K562 (cell line): ENCODE data around the gene SEMA5A.

Experiments used
- CBFB ChIP-seq: sonication (generic); formaldehyde crosslinking; IDR thresholded peaks from 2 replicates; pipeline ENCODE4 v1.4.0; 2020; ENCODE audit warnings: mild to moderate bottlenecking, missing genetic modification reagents
- CTCF ChIP-seq, 3 experiments: IDR thresholded peaks in 2 of 3; conservative IDR thresholded peaks in 1 of 3; 2 replicates each; pipeline ENCODE4 v1.5.1; 2011 to 2012; ENCODE audit warnings: low read length in 3 of 3, mild to moderate bottlenecking in 3 of 3, control low read depth in 2 of 3, improper control_type of control experiment in 1 of 3, inconsistent platforms in 1 of 3, low read depth in 1 of 3, mixed read lengths in 1 of 3, moderate library complexity in 1 of 3; ENCODE audit not compliant: insufficient read depth in 2 of 3
- HDGF ChIP-seq: fragments of 450-650 bp; IDR thresholded peaks from 2 replicates; pipeline ENCODE4 v1.6.1; 2016
- IRF2 ChIP-seq: sonication (generic); formaldehyde crosslinking; IDR thresholded peaks from 2 replicates; pipeline ENCODE4 v1.8.1; 2022; ENCODE audit warnings: mild to moderate bottlenecking, missing genetic modification reagents
- MAX ChIP-seq: sonication (generic); formaldehyde crosslinking; IDR thresholded peaks from 2 replicates; pipeline ENCODE4 v1.9.0; 2022; ENCODE audit warnings: mild to moderate bottlenecking, missing genetic modification reagents
- PML ChIP-seq: IDR thresholded peaks from 2 replicates; pipeline ENCODE4 v1.6.1; 2012; ENCODE audit warnings: low read length, inconsistent platforms
- POLR2A ChIP-seq: fragments of 450-650 bp; conservative IDR thresholded peaks from 2 replicates; pipeline ENCODE4 v1.6.1; 2016
- SIX5 ChIP-seq, 2 experiments: IDR thresholded peaks; 2 replicates each; pipeline ENCODE4 v1.6.1; 2011; ENCODE audit warnings: low read length in 2 of 2, borderline replicate concordance in 1 of 2, low read depth in 1 of 2, mild to moderate bottlenecking in 1 of 2, moderate library complexity in 1 of 2; ENCODE audit not compliant: insufficient read depth in 1 of 2
- SMAD4 ChIP-seq: fragments of 250-450 bp; sonication (Bioruptor Pico); conservative IDR thresholded peaks from 2 replicates; pipeline ENCODE4 v1.8.0; 2021; ENCODE audit warnings: inconsistent platforms, mild to moderate bottlenecking, moderate library complexity
- SPI1 ChIP-seq: IDR thresholded peaks from 2 replicates; pipeline ENCODE4 v1.6.1; 2011; ENCODE audit warnings: low read depth, low read length, control low read depth, borderline replicate concordance
- TEAD4 ChIP-seq, 2 experiments: sonication (generic) in 1 of 2; formaldehyde crosslinking in 1 of 2; IDR thresholded peaks; 2 replicates each; pipeline versions ENCODE4 v1.6.1 to v1.8.0; 2012 to 2022; ENCODE audit warnings: borderline replicate concordance in 1 of 2, inconsistent platforms in 1 of 2, low read length in 1 of 2, mild to moderate bottlenecking in 1 of 2, missing genetic modification reagents in 1 of 2
- TFE3 ChIP-seq: fragments of 450-650 bp; formaldehyde crosslinking; IDR thresholded peaks from 2 replicates; pipeline ENCODE4 v1.4.0; 2020; ENCODE audit warnings: mild to moderate bottlenecking, mixed read lengths
- ZNF212 ChIP-seq: fragments of 450-650 bp; formaldehyde crosslinking; IDR thresholded peaks from 2 replicates; pipeline ENCODE4 v1.4.0; 2020; ENCODE audit warnings: mild to moderate bottlenecking
- ZNF318 ChIP-seq, 2 experiments: fragments of 450-650 bp; IDR thresholded peaks; 2 replicates each; pipeline ENCODE4 v1.6.1; 2016; ENCODE audit warnings: mild to moderate bottlenecking in 2 of 2, borderline replicate concordance in 1 of 2, low read depth in 1 of 2, moderate library complexity in 1 of 2

- TF ChIP-seq CBFB (CRISPR knock-in tag) (no peak), CTCF (IDR thresholded peaks at IDR 0.05 in 2 of 3, conservative IDR thresholded peaks at IDR 0.05 in 1 of 3; ENCODE audit: insufficient read depth in 2 of 3, low read depth in 1 of 3, low read length in 3 of 3) (no peak), POLR2A (no peak), HDGF (no peak), TFE3 (CRISPR knock-in tag) (no peak), ZNF212 (CRISPR knock-in tag) (no peak), PML (no peak), TEAD4 (IDR thresholded peaks at IDR 0.05; ENCODE audit: low read length) (no peak), TEAD4 (CRISPR knock-in tag; IDR thresholded peaks at IDR 0.05; ENCODE audit: borderline replicate concordance) (no peak), SIX5 (IDR thresholded peaks at IDR 0.05; ENCODE audit: borderline replicate concordance in 1 of 2, insufficient read depth in 1 of 2, low read depth in 1 of 2, low read length in 2 of 2) (no peak), ZNF318 (IDR thresholded peaks at IDR 0.05; ENCODE audit: borderline replicate concordance in 1 of 2, low read depth in 1 of 2) (no peak), SMAD4 (no peak), MAX (CRISPR knock-in tag) (no peak), SPI1 (no peak), IRF2 (CRISPR knock-in tag) (no peak)
Measured at GRCh38 chr5:9340085-9340484, 205.8 kb downstream of the SEMA5A start.
